ENCODE data around the gene VAMP8.

VAMP8 gene

GRCh38 chr2:85619617-85620016 lies 42.2 kb downstream of the VAMP8 start:
- Histone ChIP-seq H3K27ac (ENCODE audit: low read depth, low read length, poor library complexity, severe bottlenecking) (no peak overlapping the region), H3K9ac (ENCODE audit: low read length) (no peak overlapping the region), H3K79me2 (ENCODE audit: insufficient read depth, low read length) (peaks cover 31% of the 10 kb centered on the region), H3K9me3 (ENCODE audit: low read length) (no peaks in the 10 kb centered on the region), H3K36me3 (ENCODE audit: insufficient read depth, low read length) (peaks cover 65% of the 10 kb centered on the region), H3K4me2 (ENCODE audit: low read length) (no peak overlapping the region), H3K4me1 (ENCODE audit: insufficient read depth, low read length, severe bottlenecking) (peaks cover 12% of the 10 kb centered on the region), H3K9me2 (ENCODE audit: low read depth, low read length) (no peaks in the 10 kb centered on the region), H3K4me3 (ENCODE audit: low read depth, low read length, poor library complexity, severe bottlenecking) (no peak overlapping the region), H4K20me1 (ENCODE audit: insufficient read depth, low read length) (no peaks in the 10 kb centered on the region), H2AFZ (ENCODE audit: low read length) (no peak overlapping the region), H3F3A (ENCODE audit: insufficient read depth, low read length) (no peaks in the 10 kb centered on the region), H3K27me3 (ENCODE audit: insufficient read depth, low read length) (no peaks in the 10 kb centered on the region)
- TF ChIP-seq CTCF (IDR thresholded peaks at IDR 0.05; ENCODE audit: low read length) (no peak), EZH2 (IDR thresholded peaks at IDR 0.05; ENCODE audit: borderline replicate concordance, low read length) (no peak)

GRCh38 chr2:85621338-85621737 lies 44.0 kb downstream of the VAMP8 start:
- Histone ChIP-seq H3K79me2 (ENCODE audit: insufficient read depth, low read length) (peaks cover 28% of the 10 kb centered on the region), H3F3A (ENCODE audit: insufficient read depth, low read length) (no peaks in the 10 kb centered on the region), H3K9ac (ENCODE audit: low read length) (no peak overlapping the region), H3K9me3 (ENCODE audit: low read length) (no peaks in the 10 kb centered on the region), H3K36me3 (ENCODE audit: insufficient read depth, low read length) (peaks cover 82% of the 10 kb centered on the region), H3K27me3 (ENCODE audit: insufficient read depth, low read length) (no peaks in the 10 kb centered on the region), H3K4me1 (ENCODE audit: insufficient read depth, low read length, severe bottlenecking) (peaks cover 12% of the 10 kb centered on the region), H3K27ac (ENCODE audit: low read depth, low read length, poor library complexity, severe bottlenecking) (no peak overlapping the region), H3K9me2 (ENCODE audit: low read depth, low read length) (no peaks in the 10 kb centered on the region), H2AFZ (ENCODE audit: low read length) (no peak overlapping the region), H3K4me2 (ENCODE audit: low read length) (no peak overlapping the region), H3K4me3 (ENCODE audit: low read depth, low read length, poor library complexity, severe bottlenecking) (no peak overlapping the region), H4K20me1 (ENCODE audit: insufficient read depth, low read length) (no peaks in the 10 kb centered on the region)
- no peak for TF ChIP-seq CTCF (IDR thresholded peaks at IDR 0.05; ENCODE audit: low read length)
- TF ChIP-seq EZH2 (IDR thresholded peaks at IDR 0.05; ENCODE audit: borderline replicate concordance, low read length): no peak

- TF ChIP-seq EZH2 (IDR thresholded peaks at IDR 0.05; ENCODE audit: borderline replicate concordance, low read length) (no peak), CTCF (IDR thresholded peaks at IDR 0.05; ENCODE audit: low read length) (no peak)
- Histone ChIP-seq H3K9me3 (ENCODE audit: low read length) (no peaks in the 10 kb centered on the region), H3K36me3 (ENCODE audit: insufficient read depth, low read length) (peaks cover 93% of the 10 kb centered on the region), H3K4me1 (ENCODE audit: insufficient read depth, low read length, severe bottlenecking) (no peaks in the 10 kb centered on the region), H3K27ac (ENCODE audit: low read depth, low read length, poor library complexity, severe bottlenecking) (no peak overlapping the region), H2AFZ (ENCODE audit: low read length) (no peak overlapping the region), H3K27me3 (ENCODE audit: insufficient read depth, low read length) (no peaks in the 10 kb centered on the region), H3K4me3 (ENCODE audit: low read depth, low read length, poor library complexity, severe bottlenecking) (no peak overlapping the region), H3K4me2 (ENCODE audit: low read length) (no peak overlapping the region), H3K9me2 (ENCODE audit: low read depth, low read length) (no peaks in the 10 kb centered on the region), H4K20me1 (ENCODE audit: insufficient read depth, low read length) (no peaks in the 10 kb centered on the region), H3K79me2 (ENCODE audit: insufficient read depth, low read length) (peaks cover 8% of the 10 kb centered on the region), H3K9ac (ENCODE audit: low read length) (no peak overlapping the region), H3F3A (ENCODE audit: insufficient read depth, low read length) (no peaks in the 10 kb centered on the region)
Observed at GRCh38 chr2:85623991-85624390, 46.6 kb downstream of the VAMP8 start.
